ENCODE results near the gene CLDN16.

CLDN16 gene

DNA sequence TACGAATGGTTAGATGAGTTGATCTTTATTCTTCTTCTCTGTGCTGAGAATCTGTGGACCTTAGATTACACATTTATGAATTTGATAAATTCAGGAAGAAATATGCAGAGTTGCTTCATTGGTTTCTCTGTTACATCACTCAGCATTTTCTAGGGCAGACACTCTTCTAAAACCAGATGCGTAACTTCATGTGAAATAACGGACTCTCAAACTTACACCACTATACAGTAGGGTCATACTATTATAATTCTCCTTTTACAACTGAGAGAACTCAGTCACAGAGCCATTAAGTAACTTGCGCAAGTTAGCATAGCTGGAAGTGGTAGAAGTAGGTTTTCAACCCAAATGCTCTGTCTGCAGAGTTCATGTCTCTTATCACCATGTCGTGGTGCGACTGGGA lies 56.0 kb downstream of the CLDN16 start:
- no peak for DNase-seq

DNA sequence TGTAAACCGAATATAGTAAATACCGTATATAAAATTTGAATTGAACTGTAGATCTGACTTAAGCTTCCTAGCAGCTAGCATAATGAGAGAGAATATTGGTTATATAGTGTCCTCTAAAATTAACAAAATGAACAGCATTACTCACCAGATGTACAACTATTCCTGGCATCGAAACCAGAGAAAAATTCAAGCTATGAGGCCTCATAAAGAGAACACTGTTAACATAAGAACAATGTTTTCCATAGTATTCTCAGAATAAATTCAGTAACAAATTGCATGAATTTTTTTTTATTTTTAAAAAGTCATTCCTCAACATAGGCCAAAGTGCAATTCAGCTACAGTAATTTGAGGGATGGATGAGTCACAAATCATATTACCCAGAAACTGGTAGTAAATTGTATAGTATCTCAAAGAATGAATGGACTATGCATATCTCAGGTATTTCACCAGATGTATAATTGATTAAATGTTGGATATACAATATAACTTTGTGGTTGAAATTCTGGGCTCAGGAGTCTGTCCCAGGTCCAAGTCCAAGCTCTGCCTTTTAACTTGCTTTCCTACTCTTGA lies 56.7 kb downstream of the CLDN16 start:
- DNase-seq, result no peak

DNA sequence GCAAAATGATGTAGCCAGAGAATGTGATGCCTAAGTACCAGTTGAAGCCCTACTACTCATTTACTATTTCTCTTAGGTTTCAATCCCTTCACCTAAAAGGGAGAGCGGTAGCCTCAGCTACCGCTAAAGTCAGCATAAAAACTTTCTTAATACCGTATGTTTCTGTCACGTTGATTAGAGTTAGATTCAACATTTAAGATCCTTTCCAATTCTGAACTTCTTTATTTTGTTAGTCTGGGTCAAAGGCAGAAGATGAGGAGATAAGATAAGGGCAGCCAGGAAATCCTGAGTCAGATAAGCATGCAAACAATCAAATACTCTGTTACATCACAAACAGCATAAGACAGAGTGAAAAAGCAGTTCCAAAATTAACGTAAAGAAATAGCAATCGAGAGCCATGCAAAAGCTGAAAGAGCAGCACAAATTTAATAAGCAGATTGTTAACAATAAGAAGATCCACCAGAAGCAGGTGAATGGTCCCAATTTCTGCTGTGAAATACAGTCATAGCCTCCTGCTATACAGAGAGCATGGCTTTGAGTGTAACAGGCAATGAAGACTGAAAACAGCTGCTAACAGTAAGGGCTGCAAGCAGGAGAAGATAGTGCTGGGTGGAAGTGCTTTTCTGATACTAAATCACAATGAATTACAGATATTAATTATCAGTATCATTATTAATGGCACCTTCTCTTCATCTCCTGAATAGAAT lies 58.8 kb downstream of the CLDN16 start:
- DNase-seq, result no peak

DNA sequence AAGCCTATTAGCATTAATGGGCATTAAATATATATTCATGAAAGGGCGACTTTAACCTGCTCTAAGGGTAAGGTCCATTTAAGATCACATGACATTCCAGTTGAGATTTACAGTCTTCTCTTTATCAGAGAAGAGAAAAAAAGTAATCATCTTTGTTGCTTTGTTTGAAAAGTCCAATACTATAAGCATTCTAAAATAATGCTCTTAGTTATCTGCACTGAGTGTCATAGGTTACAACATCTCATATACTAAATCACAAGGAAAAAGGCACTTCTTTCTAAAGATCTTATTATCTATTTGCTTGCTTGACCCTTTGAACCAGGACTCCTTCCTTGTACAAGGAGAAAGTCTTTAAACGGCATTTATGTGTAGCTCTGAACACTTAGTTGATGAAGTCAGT lies 60.3 kb downstream of the CLDN16 start:
- DNase-seq, result no peak

DNA sequence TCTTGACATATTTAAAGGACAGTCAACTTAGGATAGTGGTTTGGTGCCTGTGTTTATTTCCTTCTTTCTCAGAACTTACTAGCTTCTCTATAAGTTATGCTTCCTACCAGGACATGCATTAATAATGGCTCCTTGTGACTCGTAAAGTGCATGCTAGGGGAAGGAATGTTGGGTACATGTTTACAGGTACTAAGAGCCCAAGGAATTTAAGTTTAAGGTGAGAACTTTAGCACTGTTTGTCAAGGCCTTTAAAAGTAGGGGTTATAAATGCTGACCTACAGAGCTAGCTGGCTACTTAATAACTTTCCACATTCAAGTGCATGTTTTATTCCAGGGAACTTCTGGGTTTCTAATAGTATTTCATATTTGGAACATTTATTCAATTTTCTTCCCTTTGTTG lies 61.8 kb downstream of the CLDN16 start, which contains the start of gene TMEM207:
TMEM207 (minus strand) TSS at position 101 of the 400 bp plus-strand sequence; CDS start at position 9, 92 bp downstream.
- DNase-seq, result no peak

DNA sequence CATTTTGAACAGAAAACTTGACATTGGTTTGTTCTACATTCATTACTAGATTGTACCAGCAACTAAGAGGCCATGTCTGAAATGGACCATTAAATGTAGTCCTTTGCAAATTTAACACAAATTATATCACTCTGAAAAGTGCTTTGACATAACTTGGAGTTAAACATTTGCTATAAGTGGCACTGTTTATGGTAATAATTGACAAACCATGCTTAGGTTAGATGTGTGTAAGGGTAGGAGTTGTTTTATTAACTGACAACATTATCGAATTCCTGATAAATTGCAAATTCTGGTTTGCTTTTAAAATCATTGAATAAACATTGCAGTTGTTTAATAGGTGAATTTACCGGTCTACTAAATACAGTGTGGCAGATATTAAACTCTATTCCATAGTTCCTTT lies 67.9 kb downstream of the CLDN16 start:
- no peak for DNase-seq

DNA sequence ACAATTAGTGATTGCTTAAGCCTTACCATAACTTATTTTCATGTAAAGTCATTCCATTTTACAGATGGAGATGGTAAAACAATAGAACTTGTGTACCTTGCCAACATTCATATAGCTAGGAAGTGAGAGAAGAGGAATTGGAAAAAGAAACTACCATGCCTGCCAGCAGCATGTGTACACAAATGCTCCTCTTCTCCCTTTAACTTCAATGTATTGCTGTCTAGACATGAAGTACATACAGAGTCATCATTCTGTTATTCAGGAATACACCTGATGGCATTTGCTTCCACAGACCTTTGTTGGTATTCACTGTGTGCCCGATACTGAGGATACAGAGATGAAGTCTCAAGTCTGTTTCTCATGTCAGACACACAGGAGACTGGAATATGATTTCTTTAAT lies 68.8 kb downstream of the CLDN16 start:
- DNase-seq, result no peak

DNA sequence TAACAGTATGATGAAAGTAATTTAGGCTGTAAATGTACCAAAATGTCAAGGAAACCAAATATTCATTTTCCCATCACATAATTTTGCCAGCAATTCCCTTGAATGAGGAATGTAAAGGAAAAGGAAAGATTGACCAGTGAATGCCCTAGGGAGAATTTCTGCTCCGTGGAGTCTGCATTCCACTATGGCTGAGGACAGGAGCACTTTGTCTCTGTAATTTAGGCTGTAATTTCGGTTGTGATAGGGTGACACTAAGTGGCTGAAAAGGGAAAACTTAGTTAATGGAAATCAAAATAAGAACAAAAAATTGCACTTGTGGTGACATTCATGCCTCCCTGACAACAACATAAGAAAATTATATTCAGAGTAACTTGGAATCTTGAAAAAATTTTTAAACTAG lies 70.1 kb downstream of the CLDN16 start:
- no peak for DNase-seq

Data from activated naive CD4-positive, alpha-beta T cell treated with Interleukin-2 at 50 U/mL for 16 hours (primary cell).